ENCODE results near the gene SORCS2. TPM values are rescaled to one million over a fixed set of nuclear protein-coding genes. Genes with fewer than 3 reads are reported as not detected.

Gene SORCS2
- total RNA-seq, 1 donor from 2014 or later = not detected

DNA sequence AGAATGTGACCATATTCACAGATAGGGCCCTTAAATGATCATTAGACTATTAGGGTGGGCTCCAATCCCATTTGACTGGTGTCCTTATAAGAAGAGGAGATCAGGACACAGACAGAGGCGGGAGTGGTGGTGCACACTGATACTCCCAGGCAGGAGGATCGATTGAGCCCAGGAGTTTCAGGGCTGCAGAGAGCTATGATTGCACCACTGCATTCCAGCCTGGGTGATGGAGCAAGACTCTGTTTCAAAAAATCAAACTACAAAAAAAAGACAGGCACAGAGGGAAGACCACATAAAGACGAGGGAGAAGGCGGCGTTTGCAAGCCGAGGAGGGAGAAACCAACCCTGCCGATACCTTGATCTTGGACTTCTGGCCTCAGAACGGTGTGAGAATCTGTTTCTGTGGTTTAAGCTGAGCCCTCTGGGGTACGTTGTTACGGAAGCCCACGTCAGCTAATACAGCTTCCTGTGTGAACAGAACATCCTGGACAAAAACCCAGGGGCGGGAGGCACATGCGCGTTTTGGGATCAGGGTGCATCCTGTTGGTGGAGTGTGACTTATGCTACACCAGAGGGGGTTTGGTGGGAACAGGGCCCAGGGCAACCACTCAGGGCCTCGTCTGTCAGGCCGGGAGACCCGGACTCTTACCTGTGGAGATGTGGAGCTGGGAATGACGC lies 454.2 kb downstream of the SORCS2 start:
- no peak overlapping the region for H3K27ac Mint-ChIP-seq
- intact Hi-C loops (cut with micrococcal nuclease) = no loop called here

DNA sequence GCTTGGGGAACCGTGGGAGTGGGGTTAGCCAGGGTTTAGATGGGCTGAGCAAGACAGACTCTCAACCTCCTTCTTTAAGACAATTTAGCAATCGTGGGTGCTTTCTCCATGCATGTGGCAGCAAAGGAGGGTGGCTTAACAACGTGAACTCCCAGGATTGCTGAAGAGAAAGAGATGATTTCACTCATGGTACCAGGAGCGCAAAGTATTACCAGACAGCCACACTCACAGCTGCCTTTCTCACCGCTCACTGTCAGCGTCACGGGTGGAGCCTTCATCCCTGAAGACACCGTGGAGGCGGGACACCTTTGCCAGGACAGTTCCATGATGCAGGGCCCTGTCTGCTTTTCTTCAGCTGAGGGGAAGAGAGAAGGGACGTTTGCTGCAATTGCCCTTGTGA lies 454.8 kb downstream of the SORCS2 start:
- POLR2A ChIA-PET = no interaction called here
- H3K36me3 Mint-ChIP-seq (ENCODE audit: low read depth) = no peaks in the 10 kb centered on the region
- intact Hi-C loops (cut with micrococcal nuclease) = no loop called here
- no peak for ATAC-seq (ENCODE audit: low read depth)
- H3K27ac Mint-ChIP-seq = no peak overlapping the region
- H3K4me1 Mint-ChIP-seq = peaks cover 14% of the 10 kb centered on the region
- TF ChIP-seq, protein P1, sequence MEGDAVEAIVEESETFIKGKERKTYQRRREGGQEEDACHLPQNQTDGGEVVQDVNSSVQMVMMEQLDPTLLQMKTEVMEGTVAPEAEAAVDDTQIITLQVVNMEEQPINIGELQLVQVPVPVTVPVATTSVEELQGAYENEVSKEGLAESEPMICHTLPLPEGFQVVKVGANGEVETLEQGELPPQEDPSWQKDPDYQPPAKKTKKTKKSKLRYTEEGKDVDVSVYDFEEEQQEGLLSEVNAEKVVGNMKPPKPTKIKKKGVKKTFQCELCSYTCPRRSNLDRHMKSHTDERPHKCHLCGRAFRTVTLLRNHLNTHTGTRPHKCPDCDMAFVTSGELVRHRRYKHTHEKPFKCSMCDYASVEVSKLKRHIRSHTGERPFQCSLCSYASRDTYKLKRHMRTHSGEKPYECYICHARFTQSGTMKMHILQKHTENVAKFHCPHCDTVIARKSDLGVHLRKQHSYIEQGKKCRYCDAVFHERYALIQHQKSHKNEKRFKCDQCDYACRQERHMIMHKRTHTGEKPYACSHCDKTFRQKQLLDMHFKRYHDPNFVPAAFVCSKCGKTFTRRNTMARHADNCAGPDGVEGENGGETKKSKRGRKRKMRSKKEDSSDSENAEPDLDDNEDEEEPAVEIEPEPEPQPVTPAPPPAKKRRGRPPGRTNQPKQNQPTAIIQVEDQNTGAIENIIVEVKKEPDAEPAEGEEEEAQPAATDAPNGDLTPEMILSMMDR (IDR thresholded peaks at IDR 0.05) = no peak
- no peak for DNase-seq
- no peak overlapping the region for H3K4me3 Mint-ChIP-seq
- no peaks in the 10 kb centered on the region for H3K9me3 Mint-ChIP-seq
- H3K27me3 Mint-ChIP-seq = peaks cover 15% of the 10 kb centered on the region
- CTCF ChIA-PET = no interaction called here

More for the DNA sequence above, 454.2 kb downstream of the SORCS2 start:
- ChIA-PET CTCF (no interaction called here), POLR2A (no interaction called here)
- Mint-ChIP-seq H3K4me1 (peaks cover 14% of the 10 kb centered on the region), H3K36me3 (ENCODE audit: low read depth) (no peaks in the 10 kb centered on the region), H3K4me3 (no peak overlapping the region), H3K9me3 (no peaks in the 10 kb centered on the region), H3K27me3 (peaks cover 10% of the 10 kb centered on the region)
- TF ChIP-seq, protein P1 (IDR thresholded peaks at IDR 0.05) = no peak
- ATAC-seq (ENCODE audit: low read depth) = no peak
- DNase-seq = no peak

DNA sequence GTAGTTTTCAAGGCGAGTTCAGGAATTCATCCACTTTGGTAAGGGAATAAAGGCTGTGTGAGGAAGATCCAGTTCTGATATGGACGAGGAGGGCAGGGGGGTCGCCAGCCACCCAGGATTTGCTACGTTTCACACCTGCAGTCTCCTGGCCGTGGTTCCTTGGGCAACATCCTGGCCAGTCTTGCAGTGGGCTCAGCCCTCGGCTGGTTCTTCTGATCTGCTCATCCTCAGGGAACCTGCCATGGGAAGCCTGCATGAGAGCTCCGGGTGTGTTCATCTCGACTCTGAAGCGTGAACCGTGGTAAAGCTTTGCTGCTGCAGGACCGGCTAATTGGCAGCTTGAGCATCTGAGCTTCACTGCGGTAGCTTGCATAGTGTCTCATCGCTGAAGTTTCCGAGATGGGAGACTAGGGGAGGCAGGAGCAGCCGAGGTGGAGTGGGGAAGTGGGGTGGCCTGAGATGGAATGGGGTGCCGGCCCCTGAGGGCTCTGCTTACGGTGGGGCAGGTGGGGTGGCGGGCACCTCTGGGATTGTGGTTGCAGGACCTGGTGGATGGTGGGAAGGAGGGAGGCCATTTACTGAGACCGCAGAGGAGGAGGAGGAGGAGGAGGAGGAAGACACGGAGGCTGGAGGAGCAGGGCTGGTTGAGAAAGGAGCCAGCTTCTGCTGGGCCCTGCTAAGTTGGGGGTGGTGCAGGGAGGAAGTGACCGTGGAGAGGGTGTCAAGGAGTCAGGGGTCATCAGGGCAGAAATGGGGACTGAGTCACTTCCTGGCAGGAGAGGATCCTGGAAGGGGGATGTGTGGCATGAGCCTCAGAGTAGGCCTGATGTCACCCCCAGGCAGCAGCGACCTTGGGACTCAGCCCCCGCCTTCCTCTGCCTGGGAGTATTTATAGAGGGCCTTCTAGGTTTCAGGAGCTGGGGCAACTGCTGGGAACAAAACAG lies 455.5 kb downstream of the SORCS2 start:
- H3K4me1 Mint-ChIP-seq = peaks cover 14% of the 10 kb centered on the region
- no peak overlapping the region for H3K4me3 Mint-ChIP-seq
- intact Hi-C loops (cut with micrococcal nuclease) = no loop called here
- no peak overlapping the region for H3K27ac Mint-ChIP-seq
- DNase-seq (no peak), ATAC-seq (ENCODE audit: low read depth) (no peak)
- H3K27me3 Mint-ChIP-seq = peaks cover 15% of the 10 kb centered on the region
- TF ChIP-seq, protein P1 (IDR thresholded peaks at IDR 0.05) = no peak
- ChIA-PET CTCF (no interaction called here), POLR2A (no interaction called here)
- no peaks in the 10 kb centered on the region for H3K36me3 Mint-ChIP-seq (ENCODE audit: low read depth)
- no peaks in the 10 kb centered on the region for H3K9me3 Mint-ChIP-seq

DNA sequence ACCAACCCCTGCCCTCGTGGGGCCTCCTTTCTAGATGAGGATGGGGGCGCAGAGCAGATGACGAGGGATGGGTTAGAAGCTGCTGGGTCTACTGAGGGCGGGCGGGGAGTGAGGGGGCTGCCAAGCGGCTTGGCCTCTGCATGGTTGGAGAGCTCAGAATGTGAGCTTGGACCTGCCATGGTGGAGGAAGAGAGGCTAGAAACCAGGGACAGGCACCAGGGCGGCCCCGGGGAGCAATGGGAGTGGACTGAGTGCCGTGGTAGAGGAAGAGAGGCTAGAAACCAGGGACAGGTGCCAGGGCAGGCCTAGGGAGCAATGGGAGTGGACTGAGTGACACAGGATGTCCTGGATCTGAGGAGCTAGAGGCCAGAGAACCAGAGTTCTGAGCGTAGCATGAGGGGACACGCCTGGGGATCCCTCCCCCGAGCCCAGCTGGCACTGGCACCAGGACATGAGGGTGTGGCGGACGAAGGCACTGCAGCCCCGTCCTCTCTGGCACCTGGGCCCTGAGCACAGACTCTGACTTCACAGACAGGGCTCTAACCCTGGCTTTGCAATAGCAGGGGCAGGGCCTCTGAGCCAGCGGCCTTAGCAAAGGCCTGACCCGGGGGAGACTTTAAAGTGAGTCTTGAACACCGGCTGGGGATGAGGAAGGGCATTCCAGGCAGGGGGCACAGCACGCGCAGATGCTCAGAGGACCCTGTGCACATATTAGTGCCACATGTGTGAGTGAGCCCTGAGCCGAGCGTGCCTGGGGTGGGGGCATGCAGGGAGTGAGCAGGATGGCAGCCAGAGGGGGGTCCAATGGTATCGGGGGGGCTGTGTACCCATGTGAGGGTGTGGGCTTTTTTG lies 456.4 kb downstream of the SORCS2 start:
- CTCF ChIA-PET = no interaction called here
- intact Hi-C loops (cut with micrococcal nuclease) = no loop called here
- no peak overlapping the region for H3K4me3 Mint-ChIP-seq
- H3K36me3 Mint-ChIP-seq (ENCODE audit: low read depth) = no peaks in the 10 kb centered on the region
- H3K27ac Mint-ChIP-seq = no peak overlapping the region
- no peak for DNase-seq
- peaks cover 15% of the 10 kb centered on the region for H3K27me3 Mint-ChIP-seq
- TF ChIP-seq, protein P1 (IDR thresholded peaks at IDR 0.05) = no peak
- POLR2A ChIA-PET = no interaction called here
- no peak for ATAC-seq (ENCODE audit: low read depth)
- no peaks in the 10 kb centered on the region for H3K9me3 Mint-ChIP-seq
- H3K4me1 Mint-ChIP-seq = peaks cover 14% of the 10 kb centered on the region

DNA sequence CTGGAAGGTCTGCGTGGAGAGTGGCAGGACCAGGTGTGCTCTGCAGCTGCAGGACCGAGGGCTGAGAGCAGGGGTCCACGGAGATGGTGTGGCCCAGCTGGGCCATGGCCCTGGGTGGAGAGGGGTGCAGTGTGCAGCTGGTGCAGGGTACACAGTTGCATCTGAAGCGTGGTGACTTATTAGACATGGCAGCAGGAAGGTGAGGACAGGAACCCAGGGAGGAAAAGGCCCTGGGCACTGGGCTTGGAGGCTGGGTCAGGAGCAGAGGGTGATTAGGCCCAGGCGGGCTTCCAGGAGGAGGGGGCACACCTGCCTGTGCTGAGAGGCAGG lies 457.0 kb downstream of the SORCS2 start:
- DNase-seq (no peak), ATAC-seq (ENCODE audit: low read depth) (no peak)
- Mint-ChIP-seq H3K36me3 (ENCODE audit: low read depth) (no peaks in the 10 kb centered on the region), H3K4me3 (no peak overlapping the region), H3K4me1 (peaks cover 14% of the 10 kb centered on the region), H3K27ac (no peak overlapping the region), H3K9me3 (no peaks in the 10 kb centered on the region), H3K27me3 (peaks cover 15% of the 10 kb centered on the region)
- ChIA-PET CTCF (no interaction called here), POLR2A (no interaction called here)
- TF ChIP-seq, protein P1 (IDR thresholded peaks at IDR 0.05) = no peak
- intact Hi-C loops (cut with micrococcal nuclease) = no loop called here

Data from activated B cell treated with CpG ODN at 0.5 μM for 24 hours (primary cell).